Sigmoid colon (tissue), 4 donors: ENCODE measurements around the gene OXCT1.

Source experiments
- EP300 ChIP-seq, 4 donors: sonication (generic); formaldehyde crosslinking; IDR thresholded peaks; one replicate each; pipeline ENCODE4 v1.6.1; 2017; ENCODE audit warnings: antibody characterized with exemption in 4 of 4
- POLR2A ChIP-seq, 2 donors: fragments of 450-650 bp; IDR thresholded peaks; one replicate each; pipeline ENCODE4 v1.6.1; 2016; ENCODE audit warnings: antibody characterized with exemption in 2 of 2, mild to moderate bottlenecking in 2 of 2, moderate library complexity in 2 of 2

GRCh38 chr5:41683181-41683580, 187.0 kb downstream of the OXCT1 start:
- TF ChIP-seq POLR2A (IDR thresholded peaks at IDR 0.05) (no peak), EP300 (IDR thresholded peaks at IDR 0.05) (no peak)
